Spleen (tissue), 7 donors: ENCODE measurements around the gene IQSEC1.

Experiments used
- CTCF ChIP-seq, 11 experiments: fragments of 200-600 bp in 7 of 11; fragments of 450-650 bp in 4 of 11; sonication (generic) in 4 of 11; IDR thresholded peaks in 8 of 11; conservative IDR thresholded peaks in 3 of 11; 1 replicate in 7 of 11; 2 replicates in 4 of 11; pipeline versions ENCODE4 v1.4.0 to v1.8.0; 2016 to 2021; ENCODE audit warnings: antibody characterized with exemption in 11 of 11, inconsistent platforms in 4 of 11, mild to moderate bottlenecking in 1 of 11
- POLR2A ChIP-seq, 3 donors: fragments of 450-650 bp; IDR thresholded peaks; one replicate each; pipeline ENCODE4 v1.5.1; 2017; ENCODE audit warnings: antibody characterized with exemption in 3 of 3, mild to moderate bottlenecking in 1 of 3
- POLR2AphosphoS5 ChIP-seq, 3 donors: sonication (generic); formaldehyde crosslinking; IDR thresholded peaks; one replicate each; pipeline ENCODE4 v1.5.1; 2017; ENCODE audit warnings: antibody characterized with exemption in 3 of 3
- donor health status: DM: no; HTN: no; CAD: no; lungs with moderate emphysema.
- donor health status: DM: no; HTN: no; CAD: no.
- donor health status: DM: no; HTN: no; CAD: no.

- TF ChIP-seq CTCF (IDR thresholded peaks at IDR 0.05 in 8 of 11, conservative IDR thresholded peaks at IDR 0.05 in 3 of 11) (no peak), POLR2A (IDR thresholded peaks at IDR 0.05) (no peak), POLR2AphosphoS5 (IDR thresholded peaks at IDR 0.05) (peak; percentile 14 to 44 (median 30))
Observed at GRCh38 chr3:12981306-12982275, 91.6 kb downstream of the IQSEC1 start.
